HepG2 (cell line): ENCODE results near the gene EIF4G3. TPM values are rescaled to one million over a fixed set of nuclear protein-coding genes. Genes with fewer than 3 reads are reported as not detected.
A peak's percentile ranks its signal among the peaks of the same experiment; 100 is the strongest.

Experiments used
- ATAC-seq: fragments of 200-7000 bp; cut with Tn5 transposase; 3 replicates; pipeline ENCODE4 v1.9.1; 2020; ENCODE audit warnings: mild to moderate bottlenecking, moderate library complexity
- BruUV-seq: library from RNA; stranded (reverse); fragments of 400-500 nt; replicated peaks from 2 replicates; lab custom pipeline; 2021; lab: Mats Ljungman, UMichigan
- CTCF ChIA-PET: fragments of 300-600 bp; formaldehyde crosslinking; extraction: SDS; loops from one replicate; lab custom pipeline; 2021; ENCODE audit warnings: low total read pairs, inconsistent platforms, low intra/inter-chr PET ratio; lab: Yijun Ruan, JAX
- POLR2A ChIA-PET: fragments of 350-600 bp; sonication (Branson Sonifier 250); formaldehyde crosslinking; loops from one replicate; lab custom pipeline; 2020; ENCODE audit warnings: antibody characterized with exemption, inconsistent platforms; lab: Yijun Ruan, JAX
- DNase-seq: peaks from one replicate; pipeline ENCODE4 v3.0.0-alpha.2; 2015; ENCODE audit warnings: low spot score
- FAIRE-seq: peaks from 3 replicates; lab custom pipeline; 2011; peaks lifted over from hg19 to GRCh38; lab: Jason Lieb, UNC
- H2AFZ ChIP-seq: one replicate; pipeline ENCODE4 v1.6.1; 2011; ENCODE audit warnings: low read length, inconsistent platforms
- H3K27ac ChIP-seq: fragments of 300-600 bp; 3 replicates; pipeline ENCODE4 v1.8.0; 2011; ENCODE audit warnings: mixed run types, mild to moderate bottlenecking, mixed read lengths, low read length, inconsistent platforms; ENCODE audit not compliant: insufficient read depth; ENCODE audit errors: extremely low read length
- H3K27me3 ChIP-seq, 2 experiments: fragments of 200-600 bp in 1 of 2; 2 replicates in 1 of 2; 3 replicates in 1 of 2; pipeline versions ENCODE4 v1.6.0 to v1.8.0; 2011; ENCODE audit warnings: low read length in 2 of 2, mild to moderate bottlenecking in 2 of 2, moderate library complexity in 2 of 2, inconsistent platforms in 1 of 2; ENCODE audit not compliant: insufficient read depth in 2 of 2, control insufficient read depth in 1 of 2
- H3K36me3 ChIP-seq, 2 experiments: fragments of 200-600 bp in 1 of 2; replicated peaks in 1 of 2; 2 replicates in 1 of 2; 3 replicates in 1 of 2; pipeline versions ENCODE4 v1.5.1 to v1.8.0; 2011; ENCODE audit warnings: low read length in 2 of 2, inconsistent platforms in 1 of 2; ENCODE audit not compliant: insufficient read depth in 2 of 2, control insufficient read depth in 1 of 2
- H3K4me1 ChIP-seq: 2 replicates; pipeline ENCODE4 v1.5.1; 2012; ENCODE audit warnings: low read length, inconsistent platforms; ENCODE audit not compliant: insufficient read depth
- H3K4me2 ChIP-seq: 2 replicates; pipeline ENCODE4 v1.6.0; 2011; ENCODE audit warnings: low read depth, low read length, inconsistent platforms
- H3K4me3 ChIP-seq, 3 experiments: fragments of 200-600 bp in 1 of 3; sonication (generic), shearing (Covaris generic) in 1 of 3; replicated peaks in 1 of 3; 2 replicates each; pipeline ENCODE4 v1.5.1; 2011 to 2016; ENCODE audit warnings: low read length in 3 of 3, inconsistent platforms in 2 of 3, low read depth in 2 of 3, mild to moderate bottlenecking in 2 of 3, control low read depth in 1 of 3, mixed read lengths in 1 of 3; ENCODE audit not compliant: insufficient read depth in 1 of 3
- H3K79me2 ChIP-seq: one replicate; pipeline ENCODE4 v1.6.1; 2011; ENCODE audit warnings: low read length, inconsistent platforms; ENCODE audit not compliant: insufficient read depth
- H3K9ac ChIP-seq: 2 replicates; pipeline ENCODE4 v1.6.0; 2011; ENCODE audit warnings: mild to moderate bottlenecking, low read depth, low read length, inconsistent platforms; ENCODE audit not compliant: insufficient read depth
- H3K9me3 ChIP-seq: 2 replicates; pipeline ENCODE4 v1.5.1; 2012; ENCODE audit warnings: mild to moderate bottlenecking, low read length
- H4K20me1 ChIP-seq: 2 replicates; pipeline ENCODE4 v1.6.0; 2011; ENCODE audit warnings: inconsistent platforms, mild to moderate bottlenecking, low read length, moderate library complexity; ENCODE audit not compliant: insufficient read depth
- ARID5B ChIP-seq: IDR thresholded peaks from 2 replicates; pipeline ENCODE4 v1.4.0; 2020; ENCODE audit warnings: mild to moderate bottlenecking, missing genetic modification reagents
- PAXIP1 ChIP-seq: sonication (generic); formaldehyde crosslinking; conservative IDR thresholded peaks from 2 replicates; pipeline ENCODE4 v1.4.0; 2020; ENCODE audit warnings: mild to moderate bottlenecking, missing genetic modification reagents, moderate library complexity
- SAP130 ChIP-seq: IDR thresholded peaks from 2 replicates; pipeline ENCODE4 v1.6.1; 2016; ENCODE audit warnings: low read depth
- ZBTB20 ChIP-seq: sonication (generic); formaldehyde crosslinking; IDR thresholded peaks from 2 replicates; pipeline ENCODE4 v1.8.1; 2023; ENCODE audit warnings: missing genetic modification reagents, low read depth, mild to moderate bottlenecking, borderline replicate concordance
- WGBS: methylation state at CpG from one replicate; pipeline ENCODE4 v1.1.6; 2017; ENCODE audit warnings: low lambda C conversion rate; 5-methylcytosine and 5-hydroxymethylcytosine counted together
- in situ Hi-C: cut with HindIII; loops from 2 replicates; pipeline ENCODE4 v1.10.0; 2017; ENCODE audit warnings: low pct_unique_long_range_greater_than_20kb; ENCODE audit not compliant: extremely low pct_ligation_motif_present
- intact Hi-C: fragments of 100-400 bp; cut with micrococcal nuclease; formaldehyde crosslinking; loops from one replicate; pipeline ENCODE4 v1.10.0; 2022; ENCODE audit not compliant: unreplicated experiment
- polyA plus RNA-seq, 8 experiments: library from polyadenylated mRNA; depleted of rRNA in 3 of 8; stranded (reverse) in 7 of 8; unstranded in 1 of 8; fragments of >200 nt; fragmentation: Illumina TruSeq in 4 of 8; extraction: Trizol in 4 of 8; gene quantifications; 2 replicates each; pipeline versions ENCODE4 v1.2.1 to v1.2.3, GENCODE V29; 2011 to 2016; ENCODE audit warnings: low read depth in 4 of 8, missing spikeins in 1 of 8, mixed read lengths in 1 of 8; ENCODE audit not compliant: insufficient read depth in 1 of 8
- total RNA-seq, 5 experiments: library from RNA; depleted of rRNA; stranded (reverse); fragments of >200 nt; fragmentation: Illumina TruSeq; extraction: Trizol; gene quantifications; 2 replicates each; pipeline ENCODE4 v1.2.3, GENCODE V29; 2016; ENCODE audit warnings: low read depth in 1 of 5
- TF ChIP-seq, protein P1 (sequence below): sonication (generic); formaldehyde crosslinking; IDR thresholded peaks from 2 replicates; pipeline ENCODE4 v1.4.0; 2020; ENCODE audit warnings: mild to moderate bottlenecking, missing genetic modification reagents

EIF4G3 gene
- total and polyA plus RNA-seq, 2 of the 13 experiments (the other 11 are each of a cell fraction or from before 2014, with no cell fraction given) = 22.2 to 27.6 TPM

DNA sequence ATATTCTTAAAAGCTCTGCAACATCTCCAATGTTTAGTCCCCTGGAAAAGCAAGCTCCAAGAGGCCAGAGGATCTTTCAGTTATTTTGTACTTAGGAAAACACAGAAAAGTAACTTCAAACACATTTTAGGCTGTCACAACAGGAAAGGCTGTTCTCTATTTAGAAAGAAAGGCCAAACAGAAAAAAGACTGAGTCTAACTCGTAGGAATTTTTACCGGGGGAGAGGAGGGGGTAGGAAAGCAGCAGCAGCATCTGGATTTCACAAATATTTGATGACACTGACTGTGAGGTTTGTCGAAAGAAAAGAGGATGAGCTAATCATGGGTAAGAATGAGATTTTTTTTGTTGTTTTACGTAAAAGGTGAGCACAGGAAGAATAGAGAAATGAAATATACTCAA is 107.1 kb downstream of the EIF4G3 start:
- BruUV-seq = no TSS peak
- peak overlapping the region; percentile 16 for H3K27ac ChIP-seq
- intact Hi-C loops (no loop called here), in situ Hi-C loops (no loop called here)
- DNase-seq (peak; percentile 66), ATAC-seq (peak; percentile 35; the same call in 1 of the 3 replicates), FAIRE-seq (peak; percentile 32)
- POLR2A ChIA-PET = no interaction called here
- H3K36me3 ChIP-seq = peaks cover 2 to 4% of the 10 kb centered on the region in 2 experiments; a peak in 2 of 5 replicates
- peaks cover 28% of the 10 kb centered on the region for H3K4me1 ChIP-seq
- no peak overlapping the region for H3K4me2 ChIP-seq
- H3K4me3 ChIP-seq = no peak overlapping the region
- CTCF ChIA-PET = no interaction called here
- H3K27me3 ChIP-seq = no peaks in the 10 kb centered on the region
- 48% methylated on average over 4 of the region's 4 CpGs for whole genome bisulfite sequencing
- no peaks in the 10 kb centered on the region for H4K20me1 ChIP-seq
- H3K9ac ChIP-seq = no peak overlapping the region
- H3K9me3 ChIP-seq = no peaks in the 10 kb centered on the region
- no peaks in the 10 kb centered on the region for H3K79me2 ChIP-seq
- no peak overlapping the region for H2AFZ ChIP-seq
- TF ChIP-seq SAP130 = peak; percentile 52; the same call in 1 of the 2 replicates
- TF ChIP-seq, protein P1, sequence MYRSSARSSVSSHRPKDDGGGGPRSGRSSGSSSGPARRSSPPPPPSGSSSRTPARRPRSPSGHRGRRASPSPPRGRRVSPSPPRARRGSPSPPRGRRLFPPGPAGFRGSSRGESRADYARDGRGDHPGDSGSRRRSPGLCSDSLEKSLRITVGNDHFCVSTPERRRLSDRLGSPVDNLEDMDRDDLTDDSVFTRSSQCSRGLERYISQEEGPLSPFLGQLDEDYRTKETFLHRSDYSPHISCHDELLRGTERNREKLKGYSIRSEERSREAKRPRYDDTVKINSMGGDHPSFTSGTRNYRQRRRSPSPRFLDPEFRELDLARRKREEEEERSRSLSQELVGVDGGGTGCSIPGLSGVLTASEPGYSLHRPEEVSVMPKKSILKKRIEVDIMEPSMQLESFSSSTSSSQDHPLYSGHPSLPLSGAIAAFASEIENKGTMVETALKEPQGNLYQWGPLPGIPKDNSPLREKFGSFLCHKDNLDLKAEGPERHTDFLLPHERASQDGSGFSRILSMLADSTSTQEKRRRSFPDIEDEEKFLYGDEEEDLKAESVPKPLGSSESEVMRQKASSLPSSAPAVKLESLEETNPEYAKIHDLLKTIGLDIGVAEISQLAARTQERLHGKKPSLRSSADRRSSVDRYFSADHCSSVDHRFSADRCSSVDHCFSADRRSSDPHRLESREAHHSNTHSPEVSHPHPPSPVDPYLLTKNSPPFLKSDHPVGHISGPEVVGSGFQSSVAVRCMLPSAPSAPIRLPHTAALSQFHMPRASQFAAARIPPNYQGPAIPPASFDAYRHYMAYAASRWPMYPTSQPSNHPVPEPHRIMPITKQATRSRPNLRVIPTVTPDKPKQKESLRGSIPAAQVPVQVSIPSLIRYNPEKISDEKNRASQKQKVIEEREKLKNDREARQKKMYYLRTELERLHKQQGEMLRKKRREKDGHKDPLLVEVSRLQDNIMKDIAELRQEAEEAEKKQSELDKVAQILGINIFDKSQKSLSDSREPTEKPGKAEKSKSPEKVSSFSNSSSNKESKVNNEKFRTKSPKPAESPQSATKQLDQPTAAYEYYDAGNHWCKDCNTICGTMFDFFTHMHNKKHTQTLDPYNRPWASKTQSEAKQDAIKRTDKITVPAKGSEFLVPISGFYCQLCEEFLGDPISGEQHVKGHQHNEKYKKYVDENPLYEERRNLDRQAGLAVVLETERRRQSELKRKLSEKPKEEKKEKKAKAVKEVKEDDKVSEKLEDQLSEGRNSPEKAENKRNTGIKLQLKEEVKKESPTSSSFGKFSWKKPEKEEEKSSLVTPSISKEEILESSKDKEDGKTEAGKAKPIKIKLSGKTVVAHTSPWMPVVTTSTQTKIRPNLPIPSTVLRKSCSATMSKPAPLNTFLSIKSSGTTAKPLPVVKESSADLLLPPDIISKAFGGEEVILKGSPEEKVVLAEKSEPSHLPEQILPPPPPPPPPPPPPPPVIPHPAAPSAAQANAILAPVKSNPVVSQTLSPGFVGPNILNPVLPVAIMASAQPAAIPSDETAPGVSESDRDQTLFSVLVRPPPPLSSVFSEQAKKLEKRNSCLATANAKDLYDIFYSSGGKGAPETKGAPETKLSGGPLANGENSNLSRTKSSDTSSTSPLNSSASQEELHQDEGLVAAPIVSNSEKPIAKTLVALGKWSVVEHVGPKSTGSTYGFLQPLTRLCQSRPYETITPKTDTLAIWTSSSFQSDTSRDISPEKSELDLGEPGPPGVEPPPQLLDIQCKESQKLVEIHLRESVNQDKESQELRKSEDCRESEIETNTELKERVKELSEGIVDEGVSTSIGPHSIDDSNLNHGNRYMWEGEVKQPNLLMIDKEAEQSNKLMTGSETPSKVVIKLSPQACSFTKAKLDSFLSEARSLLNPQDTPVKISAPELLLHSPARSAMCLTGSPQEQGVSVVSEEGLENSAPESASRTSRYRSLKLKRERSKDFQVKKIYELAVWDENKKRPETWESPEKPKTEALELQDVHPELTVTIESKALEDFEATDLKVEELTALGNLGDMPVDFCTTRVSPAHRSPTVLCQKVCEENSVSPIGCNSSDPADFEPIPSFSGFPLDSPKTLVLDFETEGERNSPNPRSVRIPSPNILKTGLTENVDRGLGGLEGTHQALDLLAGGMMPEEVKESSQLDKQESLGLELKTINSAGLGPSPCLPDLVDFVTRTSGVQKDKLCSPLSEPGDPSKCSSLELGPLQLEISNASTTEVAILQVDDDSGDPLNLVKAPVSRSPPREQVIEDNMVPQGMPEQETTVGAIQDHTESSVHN (CRISPR knock-in tag) = no peak
- no peak for TF ChIP-seq ZBTB20 (CRISPR knock-in tag)
- TF ChIP-seq PAXIP1 (CRISPR knock-in tag) = 0 out of 2 replicates have a peak, but pooled peaks have one; percentile 32
- TF ChIP-seq ARID5B (CRISPR knock-in tag) = peak; percentile 42; the same call in 1 of the 2 replicates
